Sigmoid colon (tissue), 7 donors: ENCODE data around the gene ITM2B. TPM values are rescaled to one million over a fixed set of nuclear protein-coding genes. Genes with fewer than 3 reads are reported as not detected.

ENCODE experiments used
- DNase-seq: peaks from one replicate; pipeline ENCODE4 v3.0.0-alpha.2; 2019
- H3K27ac ChIP-seq, 4 donors: fragments of 200-600 bp; sonication (generic); one replicate each; pipeline ENCODE4 v1.5.1; 2016 to 2019; ENCODE audit warnings: mild to moderate bottlenecking in 1 of 4
- H3K27me3 ChIP-seq, 3 donors: fragments of 200-600 bp; sonication (generic); one replicate each; pipeline ENCODE4 v1.5.1; 2019; ENCODE audit warnings: mild to moderate bottlenecking in 1 of 3
- H3K36me3 ChIP-seq, 4 donors: fragments of 200-600 bp; sonication (generic); one replicate each; pipeline ENCODE4 v1.5.1; 2016 to 2019
- H3K4me1 ChIP-seq, 4 donors: fragments of 200-600 bp; sonication (generic); one replicate each; pipeline ENCODE4 v1.5.1; 2017 to 2019
- H3K4me3 ChIP-seq, 4 donors: fragments of 200-600 bp; sonication (generic); one replicate each; pipeline ENCODE4 v1.5.1; 2017 to 2019; ENCODE audit warnings: mild to moderate bottlenecking in 2 of 4, moderate library complexity in 1 of 4
- H3K9me3 ChIP-seq, 4 donors: fragments of 200-600 bp in 3 of 4; sonication (generic) in 3 of 4; one replicate each; pipeline versions ENCODE4 v1.5.1 to v1.6.1; 2013 to 2019
- CTCF ChIP-seq, 4 experiments: fragments of 450-650 bp in 3 of 4; fragments of 200-600 bp in 1 of 4; IDR thresholded peaks; one replicate each; pipeline ENCODE4 v1.5.1; 2016 to 2019; ENCODE audit warnings: antibody characterized with exemption in 4 of 4, mild to moderate bottlenecking in 3 of 4, moderate library complexity in 2 of 4
- EP300 ChIP-seq, 4 donors: sonication (generic); formaldehyde crosslinking; IDR thresholded peaks; one replicate each; pipeline ENCODE4 v1.6.1; 2017; ENCODE audit warnings: antibody characterized with exemption in 4 of 4
- POLR2A ChIP-seq, 2 donors: fragments of 450-650 bp; IDR thresholded peaks; one replicate each; pipeline ENCODE4 v1.6.1; 2016; ENCODE audit warnings: antibody characterized with exemption in 2 of 2, mild to moderate bottlenecking in 2 of 2, moderate library complexity in 2 of 2
- POLR2AphosphoS5 ChIP-seq, 4 donors: sonication (generic); formaldehyde crosslinking; IDR thresholded peaks; one replicate each; pipeline ENCODE4 v1.6.1; 2017; ENCODE audit warnings: antibody characterized with exemption in 4 of 4
- WGBS, 2 donors: extraction: QIAGEN DNeasy Blood & Tissue Kit; methylation state at CpG; one replicate each; pipeline ENCODE4 v1.1.7; 2013; 5-methylcytosine and 5-hydroxymethylcytosine counted together
- intact Hi-C: fragments of 100-400 bp; cut with DNase I; formaldehyde crosslinking; loops from one replicate; pipeline ENCODE4 v1.15.1; 2023
- polyA plus RNA-seq, 3 donors: library from polyadenylated mRNA; stranded (reverse); fragments of 200-250 nt; gene quantifications; one replicate each; pipeline ENCODE4 v1.2.3, GENCODE V29; 2013
- total RNA-seq, 4 donors: library from RNA; depleted of rRNA; stranded (reverse); fragments of >200 nt; gene quantifications; one replicate each; pipeline ENCODE4 v1.1.0, GENCODE V29; 2016
- donor health status: healthy with polysubstance abuse.
- donor health status: Bipolar disorder and iron deficiency.
- donor health status: healthy.

ITM2B gene
- total and polyA plus RNA-seq, 7 donors, result 147 to 478 (median 285) TPM

- WGBS, 2 donors, result 96 to 97% methylated on average over 1 of the region's 1 CpG
- Histone ChIP-seq H3K27ac (no peak overlapping the region), H3K36me3 (no peaks in the 10 kb centered on the region), H3K4me1 (no peaks in the 10 kb centered on the region), H3K9me3 (no peaks in the 10 kb centered on the region), H3K27me3 (no peaks in the 10 kb centered on the region), H3K4me3 (no peak overlapping the region)
- intact Hi-C loops, result no loop called here
- no peak for DNase-seq
- TF ChIP-seq POLR2A (IDR thresholded peaks at IDR 0.05) (no peak), CTCF (IDR thresholded peaks at IDR 0.05) (no peak), POLR2AphosphoS5 (IDR thresholded peaks at IDR 0.05) (no peak), EP300 (IDR thresholded peaks at IDR 0.05) (no peak)
Observed at GRCh38 chr13:48295271-48295670, 62.3 kb downstream of the ITM2B start.

- no peak for DNase-seq
- Histone ChIP-seq H3K4me1 (no peaks in the 10 kb centered on the region), H3K27ac (no peak overlapping the region), H3K4me3 (no peak overlapping the region), H3K27me3 (no peaks in the 10 kb centered on the region), H3K9me3 (no peaks in the 10 kb centered on the region), H3K36me3 (no peaks in the 10 kb centered on the region)
- TF ChIP-seq CTCF (IDR thresholded peaks at IDR 0.05), result no peak
- no peak for TF ChIP-seq POLR2AphosphoS5 (IDR thresholded peaks at IDR 0.05)
- no peak for TF ChIP-seq POLR2A (IDR thresholded peaks at IDR 0.05)
- no peak for TF ChIP-seq EP300 (IDR thresholded peaks at IDR 0.05)
- intact Hi-C loops, result no loop called here
- WGBS, 2 donors, result 66 to 81% methylated on average over 2 of the region's 2 CpGs
Observed at GRCh38 chr13:48296528-48296927, 63.5 kb downstream of the ITM2B start.

GRCh38 chr13:48297131-48297786 is 64.3 kb downstream of the ITM2B start:
- Histone ChIP-seq H3K4me3 (no peak overlapping the region), H3K27me3 (no peaks in the 10 kb centered on the region), H3K36me3 (no peaks in the 10 kb centered on the region), H3K9me3 (no peaks in the 10 kb centered on the region), H3K27ac (no peak overlapping the region), H3K4me1 (peaks cover 0 to under 1% (median under 1%) of the 10 kb centered on the region in 4 donors)
- TF ChIP-seq POLR2A (IDR thresholded peaks at IDR 0.05), result no peak
- no peak for TF ChIP-seq CTCF (IDR thresholded peaks at IDR 0.05)
- TF ChIP-seq POLR2AphosphoS5 (IDR thresholded peaks at IDR 0.05), result no peak
- no peak for TF ChIP-seq EP300 (IDR thresholded peaks at IDR 0.05)
- 78% methylated on average over 4 of the region's 4 CpGs for WGBS, 2 donors
- DNase-seq, result no peak
- intact Hi-C loops, result no loop called here

GRCh38 chr13:48299591-48299990 is 66.6 kb downstream of the ITM2B start:
- intact Hi-C loops, result no loop called here
- H3K9me3 ChIP-seq, result no peaks in the 10 kb centered on the region
- 87 to 92% methylated on average over 2 of the region's 2 CpGs for WGBS, 2 donors
- no peaks in the 10 kb centered on the region for H3K27me3 ChIP-seq
- H3K4me3 ChIP-seq, result no peak overlapping the region
- peaks cover 0 to 10% (median 3%) of the 10 kb centered on the region in 4 donors for H3K4me1 ChIP-seq
- H3K27ac ChIP-seq, result no peak overlapping the region
- no peak for DNase-seq
- no peak for TF ChIP-seq POLR2AphosphoS5 (IDR thresholded peaks at IDR 0.05)
- TF ChIP-seq POLR2A (IDR thresholded peaks at IDR 0.05), result no peak
- no peak for TF ChIP-seq CTCF (IDR thresholded peaks at IDR 0.05)
- TF ChIP-seq EP300 (IDR thresholded peaks at IDR 0.05), result no peak
- H3K36me3 ChIP-seq, result no peaks in the 10 kb centered on the region
